HG03103 (cell line): ENCODE results near the gene CRYBG2.
A peak's percentile ranks its signal among the peaks of the same experiment; 100 is the strongest.
"Not testable (repeated sequence)": the region's sequence is repeated elsewhere in the genome, so short reads cannot be mapped to it uniquely, and the experiment has no call there.

Source experiments
- ATAC-seq: cut with Tn5 transposase; IDR thresholded peaks from one replicate; pipeline ENCODE4 v1.9.1; 2021; ENCODE audit warnings: low read depth; ENCODE audit not compliant: unreplicated experiment

Gene CRYBG2

GRCh38 chr1:26351590-26352337 is 2.2 kb downstream of the CRYBG2 start:
- ATAC-seq, result no peak

DNA sequence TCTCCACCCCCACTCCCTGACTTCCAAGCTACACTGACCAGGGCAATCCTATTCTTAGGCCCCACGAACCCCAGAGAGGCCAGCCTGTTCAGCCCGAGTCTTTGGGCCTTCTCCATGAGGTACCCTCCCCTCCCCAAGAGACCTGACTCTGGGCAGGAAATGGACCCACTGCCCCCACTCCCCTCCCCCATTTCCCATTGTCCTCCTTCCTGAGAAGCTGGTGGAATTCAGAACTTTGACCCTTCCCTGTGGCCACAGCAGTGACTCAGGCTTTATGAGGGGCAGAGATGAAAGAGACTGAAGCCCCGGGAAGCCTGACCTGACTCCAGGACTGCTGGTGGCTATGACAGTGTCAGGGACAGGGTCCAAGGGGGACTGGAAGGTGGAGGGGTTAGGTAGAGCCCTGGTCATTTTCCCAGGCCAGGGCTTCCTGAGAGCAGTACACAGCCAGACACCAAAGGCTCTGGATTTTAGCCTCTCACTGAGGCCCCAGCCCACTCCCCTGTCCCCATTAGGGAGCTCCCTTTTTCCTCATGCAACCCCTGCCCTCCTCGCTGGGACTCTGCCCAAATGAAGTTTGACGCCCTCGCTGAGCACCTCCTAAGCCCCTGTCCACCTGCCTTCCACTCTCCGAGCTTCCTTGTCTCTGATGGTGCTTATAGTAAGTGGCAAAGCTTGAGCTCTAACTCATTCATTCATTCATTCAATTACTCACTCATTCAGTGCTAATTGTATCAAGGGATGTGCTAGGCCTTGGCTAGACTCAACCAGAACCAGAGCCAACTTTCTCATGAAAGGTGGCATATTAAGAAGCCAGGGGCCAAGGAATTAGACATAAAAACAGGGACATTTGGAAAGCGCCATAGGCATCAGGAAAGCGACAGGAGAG is 3.0 kb downstream of the CRYBG2 start:
- ATAC-seq, result no peak

DNA sequence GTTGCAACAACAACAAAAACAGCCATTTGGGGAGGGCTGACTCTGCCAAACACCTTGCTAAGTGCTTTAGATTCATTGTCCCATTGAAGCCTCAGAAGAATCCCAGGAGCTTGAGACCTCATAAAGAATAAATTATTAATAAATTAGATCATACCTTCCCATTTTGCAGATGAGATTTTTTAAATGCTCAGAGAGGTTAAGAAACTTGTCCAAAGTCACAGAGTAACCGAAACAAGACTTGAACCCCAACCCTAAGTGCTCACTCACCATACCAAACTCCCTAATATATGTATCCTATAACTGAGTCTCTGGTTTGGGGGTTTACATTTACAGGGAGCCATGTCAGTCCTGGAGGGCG is 3.6 kb downstream of the CRYBG2 start:
- no peak for ATAC-seq

- no peak for ATAC-seq
Observed at GRCh38 chr1:26349877-26350244, 4.1 kb downstream of the CRYBG2 start.

DNA sequence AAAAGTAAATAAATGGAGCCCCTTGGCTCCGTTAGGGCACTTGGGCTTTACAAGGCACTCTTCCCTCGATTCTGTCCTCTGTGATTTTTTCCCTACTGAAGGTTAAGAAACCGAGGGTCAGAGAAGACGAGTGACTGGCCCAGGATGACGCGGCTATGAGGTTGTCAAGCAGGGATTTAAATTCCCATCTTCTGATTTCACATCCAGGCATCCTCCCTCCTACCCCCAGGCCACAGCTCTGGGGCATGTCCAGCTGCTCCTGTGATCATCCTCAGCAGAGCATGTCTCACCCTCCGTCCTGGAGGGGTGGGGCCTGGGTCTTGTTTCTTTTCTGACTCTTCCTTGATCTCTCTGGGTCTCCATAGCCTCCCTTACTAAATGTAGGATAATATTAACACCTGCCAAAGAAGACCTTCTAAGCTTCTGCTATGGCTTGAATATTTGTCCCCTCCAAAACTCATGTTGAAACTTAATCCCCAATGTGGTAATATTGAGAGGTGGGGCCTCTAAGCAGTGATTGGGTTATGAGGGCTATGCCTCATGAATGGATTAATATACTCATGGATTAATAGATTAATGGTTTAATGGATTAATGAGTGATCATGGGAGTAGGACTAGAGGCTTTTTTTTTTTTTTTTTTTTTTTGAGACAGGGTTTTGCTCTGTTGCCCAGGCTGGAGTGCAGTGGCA is 4.6 kb downstream of the CRYBG2 start:
- no peak for ATAC-seq

- ATAC-seq, result no peak
Observed at GRCh38 chr1:26346274-26347033, 7.5 kb downstream of the CRYBG2 start.

GRCh38 chr1:26345718-26346117 is 8.2 kb downstream of the CRYBG2 start:
- ATAC-seq, result no peak

DNA sequence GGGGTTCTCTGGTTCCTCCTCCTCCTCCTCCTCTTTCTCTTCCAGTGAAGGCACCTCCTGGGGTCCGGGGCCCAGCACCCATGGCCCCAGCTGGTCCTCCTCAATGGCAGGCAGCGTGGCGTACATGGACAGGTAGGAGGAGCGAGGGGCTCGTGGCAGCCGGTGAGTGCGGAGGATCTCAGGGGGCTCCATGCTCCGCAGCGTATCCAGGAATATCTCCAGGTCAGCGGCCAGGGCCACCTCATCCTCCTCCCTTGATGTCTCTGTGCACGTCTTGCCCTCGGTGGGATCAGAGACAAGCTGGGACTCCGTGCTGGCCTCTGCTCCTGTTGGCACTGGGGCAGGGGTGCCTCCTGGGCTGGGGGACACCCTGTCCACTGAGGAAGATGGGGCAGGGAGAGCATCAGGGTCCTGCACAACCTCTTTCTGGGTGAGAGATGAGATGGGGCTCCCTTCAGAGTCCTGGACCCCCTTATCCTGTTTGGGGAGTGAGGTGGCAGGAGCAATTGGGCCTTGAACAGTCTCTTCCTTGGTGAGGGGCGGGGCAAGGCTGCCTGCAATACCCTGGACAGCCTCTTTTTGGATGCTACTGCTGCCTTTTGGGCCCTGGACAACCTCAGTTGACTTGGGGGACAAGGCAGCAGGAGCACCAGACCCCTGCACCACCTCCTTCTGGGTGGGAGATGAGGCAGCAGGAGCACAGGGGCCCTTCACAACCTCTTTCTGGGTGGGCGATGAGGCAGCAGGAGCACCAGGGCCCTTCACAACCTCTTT is 9.6 kb downstream of the CRYBG2 start:
- ATAC-seq, result no peak

- ATAC-seq, result no peak
Observed at GRCh38 chr1:26340047-26340481, 13.9 kb downstream of the CRYBG2 start.

DNA sequence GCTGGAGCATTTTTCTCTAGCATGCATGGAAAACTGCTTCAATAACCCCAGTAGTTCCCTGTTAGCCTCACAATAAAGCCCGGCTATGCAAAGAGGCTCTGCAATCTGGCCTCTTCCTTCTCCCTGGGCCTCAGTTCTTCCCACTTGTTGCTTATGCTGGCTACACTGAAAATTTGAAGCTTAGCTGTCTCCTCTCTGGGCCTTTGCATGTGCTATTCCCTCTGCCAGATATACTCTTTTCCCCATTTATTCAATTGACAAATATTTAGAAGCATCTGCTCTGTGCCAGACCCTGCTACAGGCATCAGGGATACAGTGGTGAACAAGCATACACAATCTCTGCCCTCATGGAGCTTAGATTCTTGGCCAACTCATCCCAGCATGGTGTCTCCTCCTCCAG is 15.3 kb downstream of the CRYBG2 start:
- no peak for ATAC-seq

GRCh38 chr1:26337625-26338024 is 16.3 kb downstream of the CRYBG2 start:
- no peak for ATAC-seq

DNA sequence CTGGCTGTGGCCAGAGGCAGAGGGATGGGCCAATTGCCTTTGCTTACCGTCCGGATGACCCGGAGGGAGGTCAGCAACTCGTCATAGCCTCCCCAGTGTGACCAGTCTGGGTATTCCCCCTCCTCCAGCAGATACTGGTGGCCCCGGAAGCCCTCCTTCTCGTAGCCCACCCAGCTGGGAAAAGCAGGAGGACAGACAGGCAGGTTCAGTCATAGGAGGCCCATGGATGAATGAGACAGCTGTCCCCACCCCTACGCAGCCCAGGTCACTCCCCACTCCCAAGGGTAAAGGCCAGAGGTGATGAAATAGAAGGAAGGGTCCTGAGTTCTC is 16.8 kb downstream of the CRYBG2 start:
- no peak for ATAC-seq

GRCh38 chr1:26336477-26337205 is 17.3 kb downstream of the CRYBG2 start:
- ATAC-seq, result peak; percentile 44

GRCh38 chr1:26335774-26336476 is 18.0 kb downstream of the CRYBG2 start:
- no peak for ATAC-seq

DNA sequence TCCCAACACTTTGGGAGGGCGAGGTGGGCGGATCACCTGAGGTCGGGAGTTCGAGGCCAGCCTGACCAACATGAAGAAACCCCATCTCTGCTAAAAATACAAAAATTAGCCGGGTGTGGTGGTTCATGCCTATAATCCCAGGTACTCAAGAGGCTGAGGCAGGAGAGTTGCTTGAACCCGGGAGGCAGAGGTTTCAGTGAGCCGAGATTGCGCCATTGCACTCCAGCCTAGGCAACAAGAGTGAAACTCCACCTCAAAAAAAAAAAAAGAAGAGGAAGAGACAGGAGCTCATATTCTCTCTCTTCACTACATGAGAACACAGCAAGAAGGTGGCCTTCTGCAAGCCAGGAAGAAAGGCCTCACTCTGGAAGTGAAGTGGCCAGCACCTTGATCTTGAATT is 20.6 kb downstream of the CRYBG2 start:
- not testable (repeated sequence) for ATAC-seq

- ATAC-seq, result no peak
Observed at GRCh38 chr1:26330276-26330675, 23.7 kb downstream of the CRYBG2 start.

DNA sequence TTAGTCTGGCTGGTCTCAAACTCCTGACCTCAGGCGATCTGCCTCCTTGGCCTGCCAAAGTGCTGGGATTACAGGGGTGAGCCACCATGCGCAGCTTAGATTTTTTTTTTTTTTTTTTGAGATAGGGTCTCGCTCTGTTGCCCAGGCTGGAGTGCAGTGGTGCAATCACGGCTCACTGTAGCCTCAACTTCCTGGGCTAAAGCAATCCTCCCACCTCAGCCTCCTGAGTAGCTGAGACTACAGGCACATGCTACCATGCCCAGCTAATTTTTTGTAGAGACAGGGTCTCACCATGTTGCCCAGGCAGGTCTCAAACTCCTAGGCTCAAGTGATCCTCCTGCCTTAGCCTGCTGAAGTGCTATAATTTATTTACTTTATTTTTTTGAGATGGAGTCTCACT is 24.6 kb downstream of the CRYBG2 start:
- not testable (repeated sequence) for ATAC-seq

GRCh38 chr1:26328597-26328996 is 25.3 kb downstream of the CRYBG2 start:
- no peak for ATAC-seq

DNA sequence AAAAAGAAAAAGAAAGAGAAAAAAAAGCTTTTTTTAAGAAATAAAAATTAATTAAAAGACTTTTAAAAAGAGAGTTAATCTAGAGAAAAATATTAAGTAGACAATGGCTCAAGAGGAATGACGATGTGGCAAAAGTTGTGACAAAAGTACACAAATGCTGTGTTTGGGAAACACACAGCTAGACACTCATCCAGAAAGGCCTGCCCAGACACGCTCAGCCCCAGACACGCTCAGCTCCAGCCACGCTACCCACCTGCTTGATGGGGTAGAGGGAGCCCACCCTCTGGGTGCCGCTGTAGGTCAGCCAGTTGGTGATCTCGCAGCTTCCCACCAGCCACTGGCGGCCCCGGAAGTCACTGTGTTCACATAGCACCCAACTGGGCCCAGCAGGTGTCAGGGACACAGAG is 26.0 kb downstream of the CRYBG2 start:
- ATAC-seq, result no peak
